HepG2 (cell line): ENCODE results near the gene IRAK3.
"Not testable (repeated sequence)": the region's sequence is repeated elsewhere in the genome, so short reads cannot be mapped to it uniquely, and the experiment has no call there.

Experiments used
- CTCF ChIP-seq: sonication (generic); formaldehyde crosslinking; IDR thresholded peaks from 2 replicates; pipeline ENCODE4 v1.5.0; 2020; ENCODE audit warnings: mild to moderate bottlenecking, missing genetic modification reagents, moderate library complexity
- GABPA ChIP-seq, 2 experiments: IDR thresholded peaks; 2 replicates each; pipeline ENCODE4 v1.6.1; 2011 to 2016; ENCODE audit warnings: low read depth in 2 of 2, low read length in 1 of 2, missing biosample characterization in 1 of 2, missing genetic modification characterization in 1 of 2
- HCFC1 ChIP-seq: fragments of 150-350 bp; IDR thresholded peaks from 2 replicates; pipeline ENCODE4 v1.6.1; 2014; ENCODE audit warnings: low read depth, low read length
- POLR2AphosphoS5 ChIP-seq: IDR thresholded peaks from 2 replicates; pipeline ENCODE4 v1.6.1; 2012; ENCODE audit warnings: low read depth, low read length
- ZBTB33 ChIP-seq: sonication (generic); formaldehyde crosslinking; IDR thresholded peaks from 2 replicates; pipeline ENCODE4 v1.4.0; 2020; ENCODE audit warnings: missing genetic modification reagents
- ZC3H13 ChIP-seq: sonication (generic); formaldehyde crosslinking; IDR thresholded peaks from 2 replicates; pipeline ENCODE4 v1.8.1; 2023; ENCODE audit warnings: mild to moderate bottlenecking, missing genetic modification reagents, moderate library complexity
- ZNF644 ChIP-seq: IDR thresholded peaks from 2 replicates; pipeline ENCODE4 v1.6.1; 2016; ENCODE audit warnings: low read depth
- TF ChIP-seq, protein P1 (sequence below): sonication (generic); formaldehyde crosslinking; IDR thresholded peaks from 2 replicates; pipeline ENCODE4 v1.4.0; 2020; ENCODE audit warnings: missing genetic modification reagents

DNA sequence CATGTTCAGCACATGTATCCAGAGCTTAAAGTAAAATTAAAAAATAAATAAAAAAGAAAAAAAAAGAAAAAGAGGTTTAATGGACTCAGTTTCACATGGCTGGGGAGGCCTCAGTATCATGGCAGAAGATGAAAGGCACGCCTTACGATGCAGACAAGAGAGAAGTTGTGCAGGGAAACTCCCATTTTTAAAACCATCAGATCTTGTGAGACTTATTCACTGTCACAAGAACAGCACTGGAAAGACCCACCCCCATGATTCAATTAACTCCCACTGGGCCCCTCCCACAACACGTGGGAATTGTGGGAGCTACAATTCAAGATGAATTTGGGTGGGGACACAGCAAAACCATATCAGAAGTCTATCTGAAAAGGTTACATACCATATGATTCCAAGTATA is 24.0 kb downstream of the IRAK3 start:
- not testable (repeated sequence) for TF ChIP-seq ZBTB33 (CRISPR knock-in tag); ZC3H13; GABPA (IDR thresholded peaks at IDR 0.05; ENCODE audit: low read depth, low read length); GABPA (CRISPR knock-in tag; IDR thresholded peaks at IDR 0.05; ENCODE audit: low read depth); CTCF (CRISPR knock-in tag); POLR2AphosphoS5; HCFC1; ZNF644 (CRISPR knock-in tag)
- TF ChIP-seq, protein P1, sequence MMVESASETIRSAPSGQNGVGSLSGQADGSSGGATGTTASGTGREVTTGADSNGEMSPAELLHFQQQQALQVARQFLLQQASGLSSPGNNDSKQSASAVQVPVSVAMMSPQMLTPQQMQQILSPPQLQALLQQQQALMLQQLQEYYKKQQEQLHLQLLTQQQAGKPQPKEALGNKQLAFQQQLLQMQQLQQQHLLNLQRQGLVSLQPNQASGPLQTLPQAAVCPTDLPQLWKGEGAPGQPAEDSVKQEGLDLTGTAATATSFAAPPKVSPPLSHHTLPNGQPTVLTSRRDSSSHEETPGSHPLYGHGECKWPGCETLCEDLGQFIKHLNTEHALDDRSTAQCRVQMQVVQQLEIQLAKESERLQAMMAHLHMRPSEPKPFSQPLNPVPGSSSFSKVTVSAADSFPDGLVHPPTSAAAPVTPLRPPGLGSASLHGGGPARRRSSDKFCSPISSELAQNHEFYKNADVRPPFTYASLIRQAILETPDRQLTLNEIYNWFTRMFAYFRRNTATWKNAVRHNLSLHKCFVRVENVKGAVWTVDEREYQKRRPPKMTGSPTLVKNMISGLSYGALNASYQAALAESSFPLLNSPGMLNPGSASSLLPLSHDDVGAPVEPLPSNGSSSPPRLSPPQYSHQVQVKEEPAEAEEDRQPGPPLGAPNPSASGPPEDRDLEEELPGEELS (CRISPR knock-in tag), result not testable (repeated sequence)
